DMS153 treated with DMSO at 0.1 percent for 48 hours (cell line): ENCODE measurements around the gene ABHD10.

Experiments used
- DNase-seq: peaks from one replicate; lab custom pipeline; 2025; ENCODE audit not compliant: unreplicated experiment; lab: John Stamatoyannopoulos, UW

ABHD10 gene

GRCh38 chr3:112000367-112000771, 21.5 kb downstream of the ABHD10 start:
- no peak for DNase-seq

DNA sequence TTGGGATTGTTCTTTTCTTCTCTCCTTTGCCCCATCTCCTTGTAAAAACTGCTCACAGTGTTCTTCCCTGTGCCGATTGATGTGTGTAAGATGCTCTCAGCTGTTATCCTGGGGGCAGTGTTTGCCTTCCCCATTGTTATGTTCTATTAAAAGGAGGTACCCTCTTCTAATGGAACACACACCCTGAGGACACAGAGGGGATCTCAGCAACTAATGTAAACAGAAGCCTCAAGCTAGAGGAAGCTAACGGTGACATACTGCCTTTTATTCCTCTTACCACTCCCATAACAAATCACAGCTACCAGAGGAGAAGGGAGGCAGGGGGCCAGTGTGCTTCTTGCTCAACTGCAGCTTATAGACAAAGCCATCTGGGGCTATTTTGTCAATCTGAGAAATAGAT, 22.1 kb downstream of the ABHD10 start:
- no peak for DNase-seq

DNA sequence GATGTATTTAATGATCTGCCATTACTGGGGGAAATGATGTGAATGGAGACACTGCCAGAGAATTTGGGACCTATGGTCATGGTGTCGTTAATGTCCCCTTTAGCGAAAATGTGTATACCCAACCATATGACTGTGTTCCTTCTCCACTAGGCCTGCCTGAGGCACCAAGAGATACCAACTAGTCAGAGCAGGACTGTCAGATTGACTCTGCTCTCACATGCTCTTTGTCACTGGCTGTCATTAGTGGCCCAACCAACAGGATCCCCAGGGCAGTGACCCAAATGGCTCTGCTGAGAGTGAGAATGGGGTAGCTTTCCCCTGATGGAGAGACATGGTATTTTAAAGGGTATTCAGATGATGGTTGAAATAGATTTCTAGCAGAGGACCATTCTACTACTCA, 22.7 kb downstream of the ABHD10 start:
- no peak for DNase-seq

DNA sequence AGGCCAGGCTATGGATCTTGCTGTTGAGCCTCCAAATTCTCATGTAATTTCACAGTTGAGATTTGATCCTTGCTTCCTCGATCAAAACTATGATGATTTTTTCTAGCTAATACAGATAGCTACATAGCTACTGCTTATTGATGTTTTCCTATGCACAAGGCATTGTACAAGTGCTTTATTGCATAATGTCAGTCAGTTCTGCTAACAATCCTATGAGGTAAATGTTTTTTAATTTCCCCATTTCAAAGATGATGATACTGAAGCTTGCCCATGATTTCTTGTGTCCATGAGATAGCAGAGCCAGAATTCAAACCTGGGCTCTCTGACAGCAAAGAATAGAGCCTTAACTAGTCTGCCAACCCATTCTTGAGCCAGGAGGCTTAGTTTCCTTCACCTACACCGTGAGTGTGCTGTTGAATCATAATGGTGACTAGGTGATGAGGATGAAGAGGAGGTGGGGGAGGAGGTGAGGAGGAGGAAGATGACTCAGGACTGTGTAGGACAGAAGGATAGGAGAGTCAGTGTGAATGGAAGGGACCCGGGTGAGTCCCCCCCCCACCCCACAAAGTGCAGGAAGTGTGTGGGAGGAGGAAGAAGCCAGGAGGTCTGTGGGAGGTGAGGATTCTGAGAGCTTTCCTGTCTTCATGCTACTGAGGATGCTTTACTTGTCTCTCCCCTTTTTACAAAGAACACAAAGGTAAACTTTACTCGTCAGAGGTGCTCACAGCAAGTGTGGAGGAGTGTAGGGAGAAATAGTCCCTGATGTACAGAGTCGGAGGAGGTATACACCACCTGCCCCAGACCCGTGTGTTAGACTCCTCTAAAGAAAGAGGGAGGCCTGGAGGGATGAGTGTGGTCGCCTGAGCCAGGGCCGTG, 23.5 kb downstream of the ABHD10 start:
- no peak for DNase-seq

- DNase-seq, result no peak
Measured at GRCh38 chr3:112003321-112004080, 24.7 kb downstream of the ABHD10 start.

GRCh38 chr3:112004187-112004586, 25.4 kb downstream of the ABHD10 start:
- no peak for DNase-seq

DNA sequence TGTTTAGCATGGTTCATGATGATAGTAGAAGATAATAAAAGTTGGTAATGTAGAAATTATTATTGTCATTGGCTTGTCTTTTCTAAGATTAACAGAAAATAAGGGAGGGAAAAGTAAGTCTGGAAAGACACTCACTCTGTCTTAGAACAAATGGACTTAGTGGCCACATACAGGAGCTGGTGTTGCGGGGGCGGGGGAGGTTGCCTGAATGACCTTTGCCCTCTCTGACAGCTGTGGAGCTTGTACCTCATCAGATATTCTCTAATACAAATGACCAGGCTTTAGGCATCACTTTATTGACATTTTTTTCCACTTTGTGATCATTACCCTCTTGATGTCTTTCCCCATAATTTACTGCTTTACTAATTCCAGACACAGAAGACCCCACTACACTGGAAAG, 25.8 kb downstream of the ABHD10 start:
- DNase-seq, result no peak

DNA sequence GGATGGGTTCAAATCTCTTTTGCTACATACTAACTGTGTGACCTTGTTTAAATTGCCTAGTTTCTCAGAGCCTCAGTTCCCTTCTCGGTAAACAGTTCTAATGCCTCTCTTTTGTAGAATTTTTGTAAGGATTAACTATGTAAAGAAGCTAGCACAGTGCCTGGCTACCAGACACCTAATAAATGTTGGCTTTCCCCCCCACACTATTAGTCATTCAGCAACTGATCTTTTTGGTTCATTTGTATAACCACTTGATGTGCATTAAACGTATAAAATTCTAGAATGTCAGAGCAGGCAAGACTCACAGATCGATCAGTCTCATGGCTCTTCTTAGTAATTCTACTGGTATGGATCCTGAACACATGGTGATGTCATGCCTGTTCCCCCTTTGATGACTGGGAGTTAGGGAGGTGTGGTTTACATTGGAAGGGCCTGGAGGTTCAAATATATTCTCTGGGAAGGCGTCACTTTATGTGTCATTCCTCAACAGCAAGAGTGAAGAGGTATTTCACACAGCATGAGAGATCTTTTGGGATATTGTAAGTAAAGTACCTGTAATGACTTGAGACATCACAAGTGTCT, 26.4 kb downstream of the ABHD10 start:
- no peak for DNase-seq

DNA sequence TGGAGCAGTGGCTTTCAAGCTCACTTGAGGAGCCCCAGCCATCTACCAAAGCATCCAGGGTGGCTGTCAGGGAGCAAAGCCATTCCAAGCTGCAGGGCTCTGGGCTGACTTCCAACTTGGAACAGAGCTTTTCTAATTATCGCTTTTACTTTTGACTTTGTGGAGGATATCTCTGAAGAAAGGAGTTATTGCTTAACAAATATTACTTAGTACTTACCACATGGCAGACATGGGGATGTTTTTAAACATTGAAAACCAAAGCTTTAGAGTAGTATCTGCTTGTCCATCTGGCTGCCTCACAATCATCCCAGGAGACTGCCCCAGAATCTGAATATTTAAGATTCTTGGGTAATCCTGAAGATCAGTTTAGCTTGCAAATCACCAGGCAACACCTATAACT, 28.8 kb downstream of the ABHD10 start:
- DNase-seq, result no peak

- no peak for DNase-seq
Measured at GRCh38 chr3:112009670-112010069, 30.8 kb downstream of the ABHD10 start.

DNA sequence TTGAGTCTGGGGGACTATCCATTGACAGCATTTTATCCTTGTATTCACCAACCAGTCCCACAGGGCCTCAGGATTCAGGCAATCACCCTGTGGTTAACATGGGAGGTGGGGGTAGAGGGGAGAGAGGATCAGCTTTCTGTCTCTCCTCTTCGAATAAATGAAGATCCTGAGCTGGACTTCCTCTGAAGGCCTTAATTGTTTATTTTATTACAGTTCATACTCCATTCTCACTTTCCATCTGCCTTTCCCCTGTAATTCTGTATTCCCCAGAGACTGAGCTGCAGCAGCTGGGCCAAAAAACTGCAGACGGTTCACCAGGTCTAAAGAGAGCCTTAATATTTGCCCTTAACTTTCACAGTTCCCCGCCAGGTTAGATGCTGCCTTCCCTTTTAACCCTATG, 31.8 kb downstream of the ABHD10 start:
- peak; percentile 65 for DNase-seq

DNA sequence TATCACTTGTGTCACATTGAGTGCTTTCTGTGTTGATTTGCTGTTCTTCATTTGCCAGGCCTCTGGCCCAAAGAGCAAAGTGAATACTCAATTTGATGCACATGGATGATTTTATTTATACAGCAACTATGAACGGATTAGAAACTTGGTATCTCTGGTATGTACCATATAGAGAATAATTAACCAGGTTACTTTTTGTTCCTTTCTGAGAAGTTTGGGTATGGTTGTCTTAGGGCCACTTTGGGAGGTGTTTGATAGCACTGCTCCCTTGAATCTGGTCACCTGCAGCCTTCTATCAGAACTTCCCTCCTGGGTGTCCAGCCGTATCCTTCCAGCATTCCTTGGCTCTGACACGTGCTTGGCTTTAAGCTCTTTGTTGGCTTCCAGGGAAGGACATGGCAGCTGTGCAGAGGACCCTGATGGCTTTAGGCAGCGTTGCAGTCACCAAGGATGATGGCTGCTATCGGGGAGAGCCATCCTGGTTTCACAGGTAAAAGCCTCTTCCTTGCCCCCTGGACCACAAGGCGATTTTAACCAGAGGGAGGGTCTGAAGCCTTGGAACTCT, 32.6 kb downstream of the ABHD10 start:
- no peak for DNase-seq

GRCh38 chr3:112012205-112012992, 33.6 kb downstream of the ABHD10 start:
- DNase-seq, result no peak

DNA sequence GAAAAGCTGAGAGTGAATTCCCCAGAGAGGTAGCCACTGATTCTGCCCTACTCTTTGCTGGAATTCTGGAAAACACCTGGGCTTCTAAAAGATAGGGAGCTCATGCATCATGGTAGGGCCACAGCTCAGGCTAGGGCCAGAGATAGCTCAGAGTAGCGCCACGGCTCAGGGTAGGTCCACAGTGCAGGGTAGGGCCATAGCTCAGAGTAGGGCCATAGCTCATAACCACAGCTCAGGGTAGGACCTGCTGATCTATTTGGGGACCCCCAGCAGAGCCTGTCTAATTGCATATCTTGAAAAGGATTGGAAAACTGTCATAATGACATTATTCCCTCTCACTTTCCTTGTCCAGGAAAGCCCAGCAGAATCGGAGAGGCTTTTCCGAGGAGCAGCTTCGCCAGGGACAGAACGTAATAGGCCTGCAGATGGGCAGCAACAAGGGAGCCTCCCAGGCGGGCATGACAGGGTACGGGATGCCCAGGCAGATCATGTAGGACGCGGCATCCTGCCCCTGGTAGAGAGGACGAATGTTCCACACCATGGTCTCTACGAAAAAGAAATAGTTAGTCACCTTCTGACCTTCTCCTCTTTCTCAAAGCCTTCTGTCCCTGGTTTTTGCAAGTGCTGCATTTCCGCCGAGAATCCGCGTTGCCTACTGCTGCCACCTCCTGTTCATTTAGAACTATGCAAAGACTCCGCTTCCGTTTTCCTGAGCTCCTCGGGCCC, 34.4 kb downstream of the ABHD10 start:
- no peak for DNase-seq

DNA sequence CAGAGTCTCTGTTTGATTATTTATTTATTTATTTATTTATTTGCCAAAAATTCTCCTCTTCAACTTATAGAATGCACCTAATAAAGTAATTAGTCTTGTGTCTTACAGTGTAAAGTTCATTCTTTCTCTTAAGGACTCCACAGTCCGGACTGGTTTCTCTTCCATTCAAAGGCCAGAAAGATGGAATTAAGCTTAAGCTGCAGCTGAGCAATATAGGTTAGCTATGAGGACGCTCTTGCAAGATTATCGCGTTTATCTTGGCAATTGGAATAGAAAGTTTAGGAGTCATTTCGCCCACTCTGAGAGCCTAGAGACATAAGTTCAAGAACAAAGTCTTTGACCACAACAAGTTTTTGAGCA, 34.9 kb downstream of the ABHD10 start:
- no peak for DNase-seq

- DNase-seq, result no peak
Measured at GRCh38 chr3:112017091-112017490, 38.3 kb downstream of the ABHD10 start.

GRCh38 chr3:112018712-112019111, 39.9 kb downstream of the ABHD10 start:
- DNase-seq, result no peak

GRCh38 chr3:112019716-112020115, 40.9 kb downstream of the ABHD10 start:
- DNase-seq, result no peak

DNA sequence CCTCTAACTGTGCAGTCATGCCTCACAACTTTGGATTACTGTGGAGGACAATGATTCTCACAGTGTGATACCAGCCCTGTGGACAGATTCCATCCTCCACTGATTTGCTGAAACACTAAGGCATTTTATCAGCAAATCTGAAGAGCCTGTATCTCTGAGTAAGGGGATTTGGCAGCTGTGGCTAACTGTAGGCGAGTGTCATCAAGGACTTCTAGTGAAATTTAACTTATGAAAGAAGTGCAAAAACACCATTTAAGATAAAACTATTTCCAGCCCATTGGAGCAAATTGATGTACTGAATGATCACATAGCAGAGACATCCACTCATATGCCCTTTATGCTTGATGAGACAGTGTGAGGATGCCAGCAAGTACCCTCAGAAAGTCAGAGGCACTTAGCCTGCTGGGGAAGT, 41.9 kb downstream of the ABHD10 start:
- DNase-seq, result no peak

GRCh38 chr3:112027142-112027541, 48.3 kb downstream of the ABHD10 start:
- no peak for DNase-seq
